PC-3 (cell line): ENCODE results near the gene PTHLH.

Experiments used
- EZH2 ChIP-seq: fragments of 300-600 bp; sonication (generic); IDR thresholded peaks from one replicate; pipeline ENCODE4 v1.6.1; 2017; ENCODE audit warnings: antibody characterized with exemption, mild to moderate bottlenecking, low read length; ENCODE audit not compliant: unreplicated experiment
- EZH2phosphoT487 ChIP-seq: fragments of 300-600 bp; sonication (generic); IDR thresholded peaks from 2 replicates; pipeline ENCODE4 v1.6.1; 2018; ENCODE audit warnings: mild to moderate bottlenecking, antibody characterized with exemption, low read length, borderline replicate concordance
- TF ChIP-seq, protein P1 (sequence below): fragments of 300-600 bp; sonication (generic); conservative IDR thresholded peaks from 2 replicates; pipeline ENCODE4 v1.5.1; 2017; ENCODE audit warnings: antibody characterized with exemption, low read depth, mild to moderate bottlenecking, low read length

GRCh38 chr12:27915021-27915420 is 57.5 kb downstream of the PTHLH start:
- TF ChIP-seq, protein P1, sequence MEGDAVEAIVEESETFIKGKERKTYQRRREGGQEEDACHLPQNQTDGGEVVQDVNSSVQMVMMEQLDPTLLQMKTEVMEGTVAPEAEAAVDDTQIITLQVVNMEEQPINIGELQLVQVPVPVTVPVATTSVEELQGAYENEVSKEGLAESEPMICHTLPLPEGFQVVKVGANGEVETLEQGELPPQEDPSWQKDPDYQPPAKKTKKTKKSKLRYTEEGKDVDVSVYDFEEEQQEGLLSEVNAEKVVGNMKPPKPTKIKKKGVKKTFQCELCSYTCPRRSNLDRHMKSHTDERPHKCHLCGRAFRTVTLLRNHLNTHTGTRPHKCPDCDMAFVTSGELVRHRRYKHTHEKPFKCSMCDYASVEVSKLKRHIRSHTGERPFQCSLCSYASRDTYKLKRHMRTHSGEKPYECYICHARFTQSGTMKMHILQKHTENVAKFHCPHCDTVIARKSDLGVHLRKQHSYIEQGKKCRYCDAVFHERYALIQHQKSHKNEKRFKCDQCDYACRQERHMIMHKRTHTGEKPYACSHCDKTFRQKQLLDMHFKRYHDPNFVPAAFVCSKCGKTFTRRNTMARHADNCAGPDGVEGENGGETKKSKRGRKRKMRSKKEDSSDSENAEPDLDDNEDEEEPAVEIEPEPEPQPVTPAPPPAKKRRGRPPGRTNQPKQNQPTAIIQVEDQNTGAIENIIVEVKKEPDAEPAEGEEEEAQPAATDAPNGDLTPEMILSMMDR = no peak
- no peak for TF ChIP-seq EZH2phosphoT487
- TF ChIP-seq EZH2 = no peak
